HG03575 (cell line): Measurements from ENCODE around the gene GCNT3.

Experiments
- ATAC-seq: cut with Tn5 transposase; IDR thresholded peaks from one replicate; pipeline ENCODE4 v1.9.1; 2021; ENCODE audit not compliant: unreplicated experiment, insufficient number of reproducible peaks, low FRiP score; ENCODE audit errors: extremely low read depth

The GCNT3 gene

DNA sequence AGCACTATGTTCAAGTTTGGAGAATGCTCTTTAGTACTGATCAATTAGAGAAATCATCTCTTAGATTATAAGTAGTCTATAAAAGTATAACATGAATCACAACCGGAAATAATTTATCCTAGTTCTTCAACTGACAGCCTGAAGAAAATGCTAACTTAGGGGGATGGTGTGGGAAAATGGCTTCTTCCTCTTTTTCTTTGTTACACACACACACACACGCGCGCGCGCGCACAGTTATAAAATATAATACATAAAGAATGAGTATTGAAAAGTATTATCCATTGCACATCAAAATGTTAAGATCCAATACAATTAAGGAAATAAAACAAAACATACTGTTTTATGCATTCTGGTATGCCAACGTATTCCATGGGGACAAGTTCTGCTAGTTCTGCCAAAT lies 57.0 kb downstream of the GCNT3 start:
- no peak for ATAC-seq
